PC-3 (cell line): Measurements from ENCODE around the gene HHIPL1. TPM values are rescaled to one million over a fixed set of nuclear protein-coding genes. Genes with fewer than 3 reads are reported as not detected.

Source experiments
- ATAC-seq: fragments of 200-7000 bp; cut with Tn5 transposase; 2 replicates; pipeline ENCODE4 v1.9.1; 2020; ENCODE audit warnings: mild to moderate bottlenecking, moderate library complexity
- BruUV-seq: library from RNA; stranded (reverse); fragments of 400-500 nt; replicated peaks from 2 replicates; lab custom pipeline; 2021; lab: Mats Ljungman, UMichigan
- CTCF ChIA-PET: fragments of 300-600 bp; sonication (Branson Sonifier 250); formaldehyde crosslinking; loops from one replicate; lab custom pipeline; 2022; ENCODE audit warnings: antibody characterized with exemption; lab: Charles Lee
- POLR2A ChIA-PET: fragments of 300-600 bp; sonication (Branson Sonifier 250); formaldehyde crosslinking; loops from one replicate; lab custom pipeline; 2022; ENCODE audit warnings: antibody characterized with exemption; ENCODE audit not compliant: unreplicated experiment; lab: Charles Lee
- DNase-seq: peaks from one replicate; pipeline ENCODE4 v3.0.0-alpha.2; 2015
- H2AFZ ChIP-seq: fragments of 300-600 bp; sonication (generic); 2 replicates; pipeline ENCODE4 v1.6.0; 2016; ENCODE audit warnings: antibody characterized with exemption, low read length
- H3F3A ChIP-seq: fragments of 300-600 bp; sonication (generic); one replicate; pipeline ENCODE4 v1.6.0; 2017; ENCODE audit warnings: antibody characterized with exemption, low read length, control low read depth, mild to moderate bottlenecking; ENCODE audit not compliant: unreplicated experiment
- H3K27ac ChIP-seq: fragments of 300-600 bp; sonication (generic); 2 replicates; pipeline ENCODE4 v1.5.1; 2016; ENCODE audit warnings: mild to moderate bottlenecking, low read length
- H3K27me3 ChIP-seq: fragments of 300-600 bp; sonication (generic); 2 replicates; pipeline ENCODE4 v1.6.1; 2016; ENCODE audit warnings: low read length, mixed read lengths
- H3K36me3 ChIP-seq: fragments of 300-600 bp; sonication (generic); 2 replicates; pipeline ENCODE4 v1.6.1; 2016; ENCODE audit warnings: low read depth, mixed run types, low read length, mixed read lengths
- H3K4me1 ChIP-seq: fragments of 300-600 bp; sonication (generic); 2 replicates; pipeline ENCODE4 v1.5.1; 2016; ENCODE audit warnings: low read length; ENCODE audit not compliant: insufficient read depth
- H3K4me2 ChIP-seq: fragments of 300-600 bp; sonication (generic); 2 replicates; pipeline ENCODE4 v1.6.0; 2016; ENCODE audit warnings: low read length
- H3K4me3 ChIP-seq: fragments of 300-600 bp; sonication (generic); 2 replicates; pipeline ENCODE4 v1.5.1; 2016; ENCODE audit warnings: mild to moderate bottlenecking, low read length, mixed read lengths
- H3K79me2 ChIP-seq: fragments of 300-600 bp; sonication (generic); 2 replicates; pipeline ENCODE4 v1.6.1; 2017; ENCODE audit warnings: low read length, mixed read lengths
- H3K9ac ChIP-seq: fragments of 300-600 bp; sonication (generic); 2 replicates; pipeline ENCODE4 v1.6.0; 2016; ENCODE audit warnings: mild to moderate bottlenecking, low read length
- H3K9me2 ChIP-seq: fragments of 300-600 bp; sonication (generic); replicated peaks from 2 replicates; pipeline ENCODE4 v1.6.1; 2016; ENCODE audit warnings: mixed run types, low read length, mixed read lengths
- H3K9me3 ChIP-seq: fragments of 300-600 bp; sonication (generic); 2 replicates; pipeline ENCODE4 v1.6.1; 2016; ENCODE audit warnings: low read length, mixed read lengths
- H4K20me1 ChIP-seq: fragments of 300-600 bp; sonication (generic); 2 replicates; pipeline ENCODE4 v1.6.1; 2016; ENCODE audit warnings: low read length, mixed read lengths
- EZH2 ChIP-seq: fragments of 300-600 bp; sonication (generic); IDR thresholded peaks from one replicate; pipeline ENCODE4 v1.6.1; 2017; ENCODE audit warnings: antibody characterized with exemption, mild to moderate bottlenecking, low read length; ENCODE audit not compliant: unreplicated experiment
- EZH2phosphoT487 ChIP-seq: fragments of 300-600 bp; sonication (generic); IDR thresholded peaks from 2 replicates; pipeline ENCODE4 v1.6.1; 2018; ENCODE audit warnings: mild to moderate bottlenecking, antibody characterized with exemption, low read length, borderline replicate concordance
- intact Hi-C: fragments of 100-400 bp; cut with micrococcal nuclease; formaldehyde crosslinking; loops from 2 replicates; pipeline ENCODE4 v1.9.0; 2023
- total RNA-seq: library from RNA; depleted of rRNA; stranded (reverse); fragments of >200 nt; gene quantifications from 2 replicates; pipeline ENCODE4 v1.2.3, GENCODE V29; 2014
- TF ChIP-seq, protein P1 (sequence below): fragments of 300-600 bp; sonication (generic); conservative IDR thresholded peaks from 2 replicates; pipeline ENCODE4 v1.5.1; 2017; ENCODE audit warnings: antibody characterized with exemption, low read depth, mild to moderate bottlenecking, low read length

The HHIPL1 gene
- total RNA-seq, 1 experiment from 2014 or later = 0.84 TPM

DNA sequence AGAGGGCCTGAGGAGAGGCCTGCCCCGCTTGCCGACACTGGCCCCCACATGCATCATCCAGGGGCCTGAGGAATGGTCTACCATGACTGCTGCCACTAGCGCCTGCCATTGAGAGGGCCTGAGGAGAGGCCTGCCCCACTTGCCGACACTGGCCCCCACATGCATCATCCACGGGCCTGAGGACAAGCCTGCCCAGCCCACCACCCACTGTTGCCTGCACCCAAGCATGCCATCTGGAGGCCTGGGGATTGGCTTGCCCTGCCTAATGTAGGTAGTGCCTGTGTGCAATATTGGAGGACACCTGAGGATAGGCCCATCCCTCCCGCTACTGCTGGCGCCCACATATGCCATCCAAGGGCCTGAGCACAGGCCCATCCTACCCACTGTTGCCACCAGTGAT is 63.5 kb downstream of the HHIPL1 start:
- DNase-seq (no peak), ATAC-seq (no peak)
- TF ChIP-seq, protein P1, sequence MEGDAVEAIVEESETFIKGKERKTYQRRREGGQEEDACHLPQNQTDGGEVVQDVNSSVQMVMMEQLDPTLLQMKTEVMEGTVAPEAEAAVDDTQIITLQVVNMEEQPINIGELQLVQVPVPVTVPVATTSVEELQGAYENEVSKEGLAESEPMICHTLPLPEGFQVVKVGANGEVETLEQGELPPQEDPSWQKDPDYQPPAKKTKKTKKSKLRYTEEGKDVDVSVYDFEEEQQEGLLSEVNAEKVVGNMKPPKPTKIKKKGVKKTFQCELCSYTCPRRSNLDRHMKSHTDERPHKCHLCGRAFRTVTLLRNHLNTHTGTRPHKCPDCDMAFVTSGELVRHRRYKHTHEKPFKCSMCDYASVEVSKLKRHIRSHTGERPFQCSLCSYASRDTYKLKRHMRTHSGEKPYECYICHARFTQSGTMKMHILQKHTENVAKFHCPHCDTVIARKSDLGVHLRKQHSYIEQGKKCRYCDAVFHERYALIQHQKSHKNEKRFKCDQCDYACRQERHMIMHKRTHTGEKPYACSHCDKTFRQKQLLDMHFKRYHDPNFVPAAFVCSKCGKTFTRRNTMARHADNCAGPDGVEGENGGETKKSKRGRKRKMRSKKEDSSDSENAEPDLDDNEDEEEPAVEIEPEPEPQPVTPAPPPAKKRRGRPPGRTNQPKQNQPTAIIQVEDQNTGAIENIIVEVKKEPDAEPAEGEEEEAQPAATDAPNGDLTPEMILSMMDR = no peak
- TF ChIP-seq EZH2phosphoT487 (no peak), EZH2 (no peak)
- Histone ChIP-seq H3K4me2 (no peak overlapping the region), H3K79me2 (no peaks in the 10 kb centered on the region), H3F3A (no peaks in the 10 kb centered on the region), H3K9ac (no peak overlapping the region), H3K4me1 (no peaks in the 10 kb centered on the region), H2AFZ (no peak overlapping the region), H3K27me3 (no peaks in the 10 kb centered on the region), H3K9me3 (no peaks in the 10 kb centered on the region), H3K27ac (no peak overlapping the region), H3K9me2 (no peaks in the 10 kb centered on the region), H3K4me3 (no peak overlapping the region), H3K36me3 (no peaks in the 10 kb centered on the region), H4K20me1 (no peaks in the 10 kb centered on the region)
- intact Hi-C loops = no loop called here
- ChIA-PET POLR2A (no interaction called here), CTCF (no interaction called here)
- BruUV-seq = no TSS peak

DNA sequence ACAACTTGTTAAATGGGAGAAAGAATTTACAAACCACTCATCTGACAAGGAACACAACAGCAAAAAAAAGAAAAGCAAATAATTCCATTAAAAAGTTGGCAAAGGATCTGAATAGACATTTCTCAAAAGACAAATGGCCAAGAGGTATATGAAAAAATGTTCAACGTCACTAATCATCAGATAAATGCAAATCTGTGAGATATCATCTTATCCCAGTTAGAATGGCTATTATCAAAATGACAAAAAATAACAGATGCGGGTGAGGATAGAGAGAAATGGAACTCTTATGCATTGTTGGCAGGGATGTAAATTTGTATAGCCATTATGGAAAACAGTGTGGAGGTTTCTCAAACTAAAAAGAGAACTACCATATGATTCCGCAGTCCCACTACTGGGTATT is 69.0 kb downstream of the HHIPL1 start:
- TF ChIP-seq EZH2phosphoT487 = no peak
- no peak for TF ChIP-seq EZH2
- TF ChIP-seq, protein P1 = no peak
- ATAC-seq (no peak), DNase-seq (no peak)
- H3K36me3 ChIP-seq = no peaks in the 10 kb centered on the region
- no TSS peak for BruUV-seq
- no peak overlapping the region for H2AFZ ChIP-seq
- H3K4me3 ChIP-seq = no peak overlapping the region
- ChIA-PET CTCF (no interaction called here), POLR2A (no interaction called here)
- no peaks in the 10 kb centered on the region for H3K9me3 ChIP-seq
- no peak overlapping the region for H3K27ac ChIP-seq
- H3K79me2 ChIP-seq = no peaks in the 10 kb centered on the region
- H3K9me2 ChIP-seq = no peaks in the 10 kb centered on the region
- intact Hi-C loops = no loop called here
- no peaks in the 10 kb centered on the region for H4K20me1 ChIP-seq
- no peak overlapping the region for H3K4me2 ChIP-seq
- H3K4me1 ChIP-seq = no peaks in the 10 kb centered on the region
- no peak overlapping the region for H3K9ac ChIP-seq
- H3K27me3 ChIP-seq = no peaks in the 10 kb centered on the region
- no peaks in the 10 kb centered on the region for H3F3A ChIP-seq

DNA sequence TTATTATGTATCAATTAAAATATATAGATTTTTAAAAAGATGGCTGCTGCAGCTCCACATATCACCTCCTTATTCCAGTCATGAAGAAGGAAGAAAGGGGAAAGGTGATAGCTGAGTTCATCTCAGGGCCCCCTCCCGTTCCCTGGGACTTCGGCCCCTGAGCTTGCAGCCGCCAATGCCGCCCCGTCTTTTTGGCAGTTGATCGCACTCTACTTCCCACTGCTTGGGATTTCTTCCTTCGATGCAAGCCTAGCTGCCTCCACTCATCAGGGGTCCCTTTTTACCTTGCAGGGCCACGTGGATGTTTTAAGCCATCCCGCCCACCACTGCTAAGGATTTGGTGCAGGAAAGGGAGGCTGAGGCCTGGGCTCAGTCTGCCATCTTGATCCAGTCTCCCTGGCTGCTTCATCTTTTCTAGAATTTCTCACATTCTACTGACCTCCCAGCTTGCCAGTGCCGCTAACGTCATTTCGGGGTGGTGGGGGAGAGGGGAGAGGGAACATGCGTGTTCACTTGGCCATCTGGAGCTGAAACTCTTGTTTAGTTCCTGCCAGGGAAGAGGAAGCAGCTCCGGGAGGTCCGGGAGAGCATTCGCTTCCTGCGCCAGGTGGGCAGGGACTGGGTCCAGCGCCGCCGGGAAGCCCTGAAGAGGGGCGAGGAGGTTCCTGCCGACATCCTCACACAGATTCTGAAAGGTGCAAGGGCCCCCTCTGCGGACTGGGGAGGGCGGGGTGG is 70.5 kb downstream of the HHIPL1 start:
- H3F3A ChIP-seq = no peaks in the 10 kb centered on the region
- no peak overlapping the region for H3K9ac ChIP-seq
- no peak overlapping the region for H3K4me2 ChIP-seq
- H3K79me2 ChIP-seq = no peaks in the 10 kb centered on the region
- H3K4me1 ChIP-seq = no peaks in the 10 kb centered on the region
- H3K9me3 ChIP-seq = no peaks in the 10 kb centered on the region
- TF ChIP-seq EZH2phosphoT487 (no peak), EZH2 (no peak)
- TF ChIP-seq, protein P1 = no peak
- no peaks in the 10 kb centered on the region for H4K20me1 ChIP-seq
- intact Hi-C loops = no loop called here
- H3K4me3 ChIP-seq = no peak overlapping the region
- CTCF ChIA-PET = no interaction called here
- no TSS peak for BruUV-seq
- no peaks in the 10 kb centered on the region for H3K36me3 ChIP-seq
- DNase-seq = no peak
- H3K27ac ChIP-seq = no peak overlapping the region
- no peaks in the 10 kb centered on the region for H3K27me3 ChIP-seq
- no peak overlapping the region for H2AFZ ChIP-seq
- no peaks in the 10 kb centered on the region for H3K9me2 ChIP-seq
- ATAC-seq = no peak
- POLR2A ChIA-PET = no interaction called here
